T-helper 1 cell treated with Interleukin-12 subunit alpha and Interleukin-12 subunit beta and Interleukin-4 antibody, amounts not matched to agents 30 μg/mL and 1 μg/mL, for 36 hours (primary cell): ENCODE measurements around the gene CACNG4.

ENCODE experiments used
- H3K27ac Mint-ChIP-seq: one replicate; pipeline ENCODE4 v1.8.0; 2021; ENCODE audit warnings: mild to moderate bottlenecking, mixed read lengths
- H3K27me3 Mint-ChIP-seq: one replicate; pipeline ENCODE4 v1.8.0; 2021; ENCODE audit warnings: low read depth, mixed read lengths
- H3K36me3 Mint-ChIP-seq: one replicate; pipeline ENCODE4 v1.8.0; 2021; ENCODE audit warnings: low read depth, mixed read lengths
- H3K4me1 Mint-ChIP-seq: one replicate; pipeline ENCODE4 v1.8.0; 2021; ENCODE audit warnings: low read depth, mixed read lengths
- H3K4me3 Mint-ChIP-seq: one replicate; pipeline ENCODE4 v1.8.0; 2021; ENCODE audit warnings: mild to moderate bottlenecking, moderate library complexity, mixed read lengths
- H3K9me3 Mint-ChIP-seq: one replicate; pipeline ENCODE4 v1.8.0; 2021; ENCODE audit warnings: mixed read lengths

CACNG4 gene

GRCh38 chr17:66938656-66939055 is 25.9 kb upstream of the CACNG4 start:
- no peak overlapping the region for H3K4me3 Mint-ChIP-seq
- H3K4me1 Mint-ChIP-seq = no peaks in the 10 kb centered on the region
- peaks cover 18% of the 10 kb centered on the region for H3K27me3 Mint-ChIP-seq
- H3K27ac Mint-ChIP-seq = no peak overlapping the region
- H3K36me3 Mint-ChIP-seq = no peaks in the 10 kb centered on the region
- peaks cover 4% of the 10 kb centered on the region for H3K9me3 Mint-ChIP-seq

GRCh38 chr17:66939461-66940114 is 24.9 kb upstream of the CACNG4 start:
- Mint-ChIP-seq H3K36me3 (no peaks in the 10 kb centered on the region), H3K9me3 (peaks cover 4% of the 10 kb centered on the region), H3K27me3 (peaks cover 27% of the 10 kb centered on the region), H3K27ac (no peak overlapping the region), H3K4me1 (no peaks in the 10 kb centered on the region), H3K4me3 (no peak overlapping the region)

DNA sequence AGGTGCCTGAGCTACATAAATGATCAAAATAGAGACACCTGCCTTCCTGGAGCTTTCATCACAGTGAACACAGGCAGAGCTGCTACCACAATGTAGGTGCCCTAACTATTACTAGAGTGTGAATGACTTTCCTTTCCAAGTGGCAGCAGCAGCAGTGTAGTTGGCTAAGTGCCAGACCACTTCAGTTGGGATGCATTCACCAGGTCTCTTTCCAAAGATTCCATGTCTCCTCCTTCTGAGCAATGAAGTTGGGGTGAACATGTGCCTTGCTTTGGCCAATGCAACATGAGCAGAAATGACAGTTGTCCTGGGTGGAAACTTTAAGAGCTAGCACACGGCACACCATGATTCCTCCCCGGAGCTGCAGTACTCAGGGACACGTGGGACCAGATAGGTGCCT is 23.3 kb upstream of the CACNG4 start:
- peaks cover 4% of the 10 kb centered on the region for H3K9me3 Mint-ChIP-seq
- H3K4me3 Mint-ChIP-seq = no peak overlapping the region
- no peaks in the 10 kb centered on the region for H3K4me1 Mint-ChIP-seq
- H3K36me3 Mint-ChIP-seq = no peaks in the 10 kb centered on the region
- H3K27ac Mint-ChIP-seq = no peak overlapping the region
- H3K27me3 Mint-ChIP-seq = peaks cover 38% of the 10 kb centered on the region

DNA sequence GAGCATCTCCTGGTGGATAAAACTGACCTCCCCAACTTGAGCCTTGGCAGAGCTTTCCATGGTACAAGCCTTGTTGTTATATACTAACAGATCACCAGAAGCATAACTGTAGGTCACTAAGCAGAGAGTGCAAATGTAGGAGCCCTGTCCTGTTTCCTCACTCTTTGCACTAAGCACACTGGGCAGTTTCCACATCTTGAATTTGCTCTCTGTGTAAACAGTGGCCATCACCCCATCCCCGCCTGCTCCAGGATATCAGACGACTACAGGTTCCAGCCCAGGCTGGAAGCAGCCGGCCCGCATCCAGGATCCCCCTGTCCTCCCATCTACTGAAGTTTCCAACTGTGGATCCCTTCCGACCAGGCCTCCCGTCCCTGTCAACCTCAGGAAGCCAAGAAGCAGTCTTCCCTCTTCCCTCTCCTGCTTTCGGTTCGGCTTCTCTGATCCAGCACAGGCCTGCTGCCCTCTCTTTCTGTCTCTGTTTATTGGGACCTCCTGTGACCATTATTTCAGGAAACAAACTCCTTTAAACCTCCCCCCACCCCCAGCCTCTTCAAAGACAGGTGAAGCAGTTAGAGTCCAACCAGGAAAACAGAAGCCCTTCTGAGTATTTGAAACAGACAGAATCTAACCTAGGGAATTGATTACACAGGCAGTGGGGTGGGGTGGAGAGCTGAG is 22.6 kb upstream of the CACNG4 start:
- no peak overlapping the region for H3K4me3 Mint-ChIP-seq
- peaks cover 45% of the 10 kb centered on the region for H3K27me3 Mint-ChIP-seq
- H3K4me1 Mint-ChIP-seq = no peaks in the 10 kb centered on the region
- peaks cover 4% of the 10 kb centered on the region for H3K9me3 Mint-ChIP-seq
- no peaks in the 10 kb centered on the region for H3K36me3 Mint-ChIP-seq
- H3K27ac Mint-ChIP-seq = no peak overlapping the region

GRCh38 chr17:66942451-66943264 is 21.8 kb upstream of the CACNG4 start:
- no peaks in the 10 kb centered on the region for H3K36me3 Mint-ChIP-seq
- H3K4me3 Mint-ChIP-seq = no peak overlapping the region
- H3K27me3 Mint-ChIP-seq = peaks cover 42% of the 10 kb centered on the region
- H3K27ac Mint-ChIP-seq = no peak overlapping the region
- H3K9me3 Mint-ChIP-seq = peaks cover under 1% of the 10 kb centered on the region
- H3K4me1 Mint-ChIP-seq = no peaks in the 10 kb centered on the region

DNA sequence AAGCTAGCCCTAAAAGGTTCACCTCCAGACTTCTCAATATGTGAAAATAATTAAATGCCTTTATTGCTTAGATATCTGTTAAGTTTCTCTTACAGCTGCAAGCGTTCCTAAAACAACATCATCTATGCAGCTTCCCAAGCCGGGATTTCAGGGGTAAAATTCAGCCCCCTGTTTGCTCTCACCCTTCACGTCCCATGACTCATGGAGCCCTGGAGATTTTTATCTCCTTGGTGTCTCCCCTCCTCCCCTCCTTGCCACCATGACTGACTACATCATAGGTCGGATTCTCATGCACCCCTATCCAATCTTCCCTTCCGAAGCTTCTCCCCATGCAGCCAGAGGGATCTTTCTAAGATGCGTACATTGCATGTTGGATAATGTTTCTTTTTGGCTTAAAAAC is 21.0 kb upstream of the CACNG4 start:
- Mint-ChIP-seq H3K4me1 (no peaks in the 10 kb centered on the region), H3K27ac (no peak overlapping the region), H3K9me3 (no peaks in the 10 kb centered on the region), H3K36me3 (no peaks in the 10 kb centered on the region), H3K27me3 (peaks cover 45% of the 10 kb centered on the region), H3K4me3 (no peak overlapping the region)

GRCh38 chr17:66944351-66945146 is 20.0 kb upstream of the CACNG4 start:
- H3K9me3 Mint-ChIP-seq = no peaks in the 10 kb centered on the region
- no peaks in the 10 kb centered on the region for H3K36me3 Mint-ChIP-seq
- no peak overlapping the region for H3K27ac Mint-ChIP-seq
- H3K4me3 Mint-ChIP-seq = no peak overlapping the region
- H3K27me3 Mint-ChIP-seq = peaks cover 49% of the 10 kb centered on the region
- H3K4me1 Mint-ChIP-seq = no peaks in the 10 kb centered on the region

DNA sequence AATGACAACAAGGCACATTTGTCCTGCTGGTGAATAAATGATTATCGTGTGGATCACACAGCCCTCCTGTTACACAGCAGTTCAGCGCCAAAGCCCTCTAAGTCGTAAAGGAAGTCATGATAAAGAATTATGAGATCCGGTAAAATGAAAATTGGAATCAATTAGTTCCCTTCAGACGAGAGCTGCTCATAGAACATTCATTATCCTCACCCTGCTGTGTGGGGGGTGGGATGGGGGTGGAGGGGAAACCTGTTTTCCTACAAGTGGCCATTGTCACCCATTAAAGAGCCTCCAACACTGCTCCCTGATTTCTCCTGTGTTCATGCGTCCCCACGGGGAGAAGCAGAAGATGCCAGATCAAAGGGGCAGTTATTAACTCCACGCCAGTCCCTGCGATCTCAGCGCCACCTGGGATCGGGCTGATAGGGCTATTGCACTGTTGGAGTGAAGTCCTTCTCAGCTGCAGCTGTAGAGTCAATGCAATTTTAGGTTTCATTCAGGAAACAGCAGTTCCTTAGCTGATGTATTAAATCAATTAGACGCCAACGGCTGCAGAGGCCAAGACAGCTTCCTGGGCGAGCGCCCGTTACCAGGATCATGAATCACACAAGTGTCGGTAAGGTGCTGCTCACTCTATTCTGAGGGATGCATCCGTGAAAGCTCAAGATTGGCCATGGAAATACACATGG is 19.2 kb upstream of the CACNG4 start:
- Mint-ChIP-seq H3K4me3 (no peak overlapping the region), H3K27ac (no peak overlapping the region), H3K36me3 (no peaks in the 10 kb centered on the region), H3K4me1 (no peaks in the 10 kb centered on the region), H3K27me3 (peaks cover 55% of the 10 kb centered on the region), H3K9me3 (no peaks in the 10 kb centered on the region)

GRCh38 chr17:66946251-66946650 is 18.3 kb upstream of the CACNG4 start:
- H3K36me3 Mint-ChIP-seq = no peaks in the 10 kb centered on the region
- H3K27me3 Mint-ChIP-seq = peaks cover 62% of the 10 kb centered on the region
- no peaks in the 10 kb centered on the region for H3K4me1 Mint-ChIP-seq
- H3K9me3 Mint-ChIP-seq = no peaks in the 10 kb centered on the region
- no peak overlapping the region for H3K27ac Mint-ChIP-seq
- no peak overlapping the region for H3K4me3 Mint-ChIP-seq

DNA sequence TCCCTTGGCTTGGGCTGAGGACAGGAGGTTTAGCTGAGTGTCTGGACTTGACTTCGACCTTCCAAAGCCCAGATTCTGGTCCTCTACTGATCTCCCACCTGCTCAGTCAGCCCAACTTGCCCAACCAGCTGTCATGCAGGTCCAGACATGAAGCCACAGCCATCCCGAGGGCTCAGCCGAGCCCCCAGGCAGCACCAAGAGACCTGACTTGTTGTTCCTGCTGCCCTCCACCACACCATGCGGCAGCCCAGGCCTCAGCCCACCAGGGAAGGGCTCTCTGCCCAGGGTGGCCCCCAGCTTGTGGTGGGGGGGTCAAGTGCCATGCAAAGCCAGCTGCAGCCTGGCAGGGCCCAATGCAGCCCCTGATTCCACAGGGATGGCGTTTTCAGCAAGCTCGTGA is 17.2 kb upstream of the CACNG4 start:
- H3K4me1 Mint-ChIP-seq = no peaks in the 10 kb centered on the region
- no peak overlapping the region for H3K27ac Mint-ChIP-seq
- H3K4me3 Mint-ChIP-seq = no peak overlapping the region
- peaks cover 56% of the 10 kb centered on the region for H3K27me3 Mint-ChIP-seq
- H3K9me3 Mint-ChIP-seq = no peaks in the 10 kb centered on the region
- no peaks in the 10 kb centered on the region for H3K36me3 Mint-ChIP-seq

DNA sequence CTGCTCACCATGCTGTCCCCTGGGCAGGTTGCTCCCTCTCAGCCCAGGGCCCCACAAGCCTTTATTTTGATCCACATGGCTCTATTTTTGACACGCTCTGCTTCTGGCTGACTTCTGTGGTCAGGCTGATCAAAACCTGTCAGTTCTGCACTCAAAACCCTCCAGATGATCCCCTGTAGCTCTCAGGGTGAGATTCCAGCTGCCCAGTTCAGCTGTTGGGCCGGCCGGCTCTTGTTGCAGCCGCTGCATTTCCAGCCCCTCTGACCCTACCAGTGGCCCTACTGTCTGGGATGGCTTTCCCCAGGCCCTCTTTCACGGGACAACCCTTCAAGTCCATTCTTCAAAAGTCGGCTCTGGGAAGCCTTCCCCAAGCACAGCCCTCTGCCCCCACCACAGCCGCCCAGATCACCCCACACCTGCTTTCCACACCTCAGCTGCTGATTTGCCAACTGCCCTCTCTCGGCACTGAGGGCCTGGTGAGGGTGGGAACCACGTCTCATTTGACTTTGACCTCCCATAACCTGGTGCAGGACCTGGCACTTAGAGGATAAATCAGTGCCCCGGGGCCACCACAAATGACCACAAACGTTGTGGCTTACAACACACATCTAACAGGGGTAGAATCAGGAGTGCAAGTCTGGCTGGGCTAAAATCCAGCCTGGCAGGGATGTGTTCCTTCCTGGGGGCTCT is 16.3 kb upstream of the CACNG4 start:
- H3K27ac Mint-ChIP-seq = no peak overlapping the region
- no peaks in the 10 kb centered on the region for H3K4me1 Mint-ChIP-seq
- H3K27me3 Mint-ChIP-seq = peaks cover 56% of the 10 kb centered on the region
- no peaks in the 10 kb centered on the region for H3K9me3 Mint-ChIP-seq
- no peaks in the 10 kb centered on the region for H3K36me3 Mint-ChIP-seq
- H3K4me3 Mint-ChIP-seq = no peak overlapping the region

GRCh38 chr17:66949501-66949900 is 15.0 kb upstream of the CACNG4 start:
- H3K27me3 Mint-ChIP-seq = peaks cover 45% of the 10 kb centered on the region
- no peaks in the 10 kb centered on the region for H3K4me1 Mint-ChIP-seq
- no peaks in the 10 kb centered on the region for H3K36me3 Mint-ChIP-seq
- H3K9me3 Mint-ChIP-seq = no peaks in the 10 kb centered on the region
- no peak overlapping the region for H3K27ac Mint-ChIP-seq
- H3K4me3 Mint-ChIP-seq = no peak overlapping the region

GRCh38 chr17:66950325-66950724 is 14.2 kb upstream of the CACNG4 start:
- Mint-ChIP-seq H3K27ac (no peak overlapping the region), H3K9me3 (no peaks in the 10 kb centered on the region), H3K4me3 (no peak overlapping the region), H3K27me3 (peaks cover 38% of the 10 kb centered on the region), H3K36me3 (no peaks in the 10 kb centered on the region), H3K4me1 (no peaks in the 10 kb centered on the region)
